GM11168 (cell line): Measurements from ENCODE around the gene ADGRG2.

Source experiments
- in situ Hi-C: fragments of 300-500 bp; cut with MboI; formaldehyde crosslinking; loops from one replicate; pipeline ENCODE4 v1.12.0; 2022; ENCODE audit warnings: low sequenced_read_pairs; ENCODE audit not compliant: unreplicated experiment

Gene ADGRG2

GRCh38 chrX:19121898-19122640, at the start of gene ADGRG2:
ADGRG2 (minus strand) TSS chrX:19122468; CDS start chrX:19068834, 53,634 bp downstream.
- in situ Hi-C loops = no loop called here

- in situ Hi-C loops = no loop called here
These were observed 46.3 kb upstream of the ADGRG2 start for GRCh38 chrX:19168609-19169008.

- in situ Hi-C loops = no loop called here
These were observed 40.6 kb upstream of the ADGRG2 start for GRCh38 chrX:19162851-19163250.

- in situ Hi-C loops = no loop called here
These were observed 33.9 kb upstream of the ADGRG2 start for GRCh38 chrX:19156186-19156585.

- in situ Hi-C loops = no loop called here
These were observed 30.5 kb upstream of the ADGRG2 start for GRCh38 chrX:19152762-19153161.

- in situ Hi-C loops = no loop called here
These were observed 14.8 kb upstream of the ADGRG2 start for GRCh38 chrX:19137067-19137466.

GRCh38 chrX:19133784-19134183, 11.5 kb upstream of the ADGRG2 start:
- in situ Hi-C loops = no loop called here

- in situ Hi-C loops = no loop called here
These were observed 11.0 kb upstream of the ADGRG2 start for GRCh38 chrX:19133231-19133630.

- in situ Hi-C loops = no loop called here
These were observed 8.4 kb upstream of the ADGRG2 start for GRCh38 chrX:19130628-19131027.

GRCh38 chrX:19129694-19130093, 7.4 kb upstream of the ADGRG2 start:
- in situ Hi-C loops = no loop called here

GRCh38 chrX:19127649-19128168, 5.4 kb upstream of the ADGRG2 start:
- in situ Hi-C loops = no loop called here

GRCh38 chrX:19122641-19123009, 357 bp upstream of the ADGRG2 start:
- in situ Hi-C loops = no loop called here

GRCh38 chrX:19121466-19121865, 802 bp downstream of the ADGRG2 start:
- in situ Hi-C loops = no loop called here

- in situ Hi-C loops = no loop called here
These were observed 11.6 kb downstream of the ADGRG2 start for GRCh38 chrX:19110642-19111041.

GRCh38 chrX:19107035-19107434, 15.2 kb downstream of the ADGRG2 start:
- in situ Hi-C loops = no loop called here

- in situ Hi-C loops = no loop called here
These were observed 21.7 kb downstream of the ADGRG2 start for GRCh38 chrX:19100586-19100985.

- in situ Hi-C loops = no loop called here
These were observed 24.6 kb downstream of the ADGRG2 start for GRCh38 chrX:19097553-19098283.

GRCh38 chrX:19096586-19096985, 25.7 kb downstream of the ADGRG2 start:
- in situ Hi-C loops = no loop called here

GRCh38 chrX:19094654-19095053, 27.6 kb downstream of the ADGRG2 start:
- in situ Hi-C loops = no loop called here

- in situ Hi-C loops = no loop called here
These were observed 30.7 kb downstream of the ADGRG2 start for GRCh38 chrX:19091596-19091995.

- in situ Hi-C loops = no loop called here
These were observed 32.7 kb downstream of the ADGRG2 start for GRCh38 chrX:19089555-19090040.
